ENCODE data around the gene LCA5.
"Not testable (repeated sequence)": the region's sequence is repeated elsewhere in the genome, so short reads cannot be mapped to it uniquely, and the experiment has no call there.

The LCA5 gene

GRCh38 chr6:79536585-79536953 lies 661 bp downstream of the LCA5 start:
- DNase-seq: no peak

GRCh38 chr6:79529567-79529966 lies 7.7 kb downstream of the LCA5 start:
- DNase-seq: not testable (repeated sequence)

GRCh38 chr6:79526897-79527296 lies 10.3 kb downstream of the LCA5 start:
- DNase-seq: no peak

GRCh38 chr6:79525272-79526100 lies 11.7 kb downstream of the LCA5 start:
- DNase-seq: no peak

- DNase-seq: no peak
Observed at GRCh38 chr6:79524065-79524464, 13.2 kb downstream of the LCA5 start.

- DNase-seq: no peak
Observed at GRCh38 chr6:79522609-79523008, 14.6 kb downstream of the LCA5 start.

- DNase-seq: no peak
Observed at GRCh38 chr6:79520534-79520933, 16.7 kb downstream of the LCA5 start.

GRCh38 chr6:79518842-79519241 lies 18.4 kb downstream of the LCA5 start:
- DNase-seq: no peak

- DNase-seq: no peak
Observed at GRCh38 chr6:79515436-79515835, 21.8 kb downstream of the LCA5 start.

GRCh38 chr6:79513111-79513510 lies 24.1 kb downstream of the LCA5 start:
- DNase-seq: no peak

- no peak for DNase-seq
Observed at GRCh38 chr6:79512014-79512413, 25.2 kb downstream of the LCA5 start.

- no peak for DNase-seq
Observed at GRCh38 chr6:79510707-79511106, 26.5 kb downstream of the LCA5 start.

- DNase-seq: no peak
Observed at GRCh38 chr6:79506251-79506650, 31.0 kb downstream of the LCA5 start.

GRCh38 chr6:79504372-79504771 lies 32.9 kb downstream of the LCA5 start:
- no peak for DNase-seq

- DNase-seq: no peak
Observed at GRCh38 chr6:79498842-79499241, 38.4 kb downstream of the LCA5 start.

GRCh38 chr6:79495246-79495645 lies 42.0 kb downstream of the LCA5 start:
- no peak for DNase-seq

GRCh38 chr6:79494841-79495240 lies 42.4 kb downstream of the LCA5 start:
- no peak for DNase-seq

- DNase-seq: no peak
Observed at GRCh38 chr6:79470728-79471127, 66.5 kb downstream of the LCA5 start.

GRCh38 chr6:79469376-79470246 lies 67.6 kb downstream of the LCA5 start:
- DNase-seq: no peak

GRCh38 chr6:79468587-79468986 lies 68.6 kb downstream of the LCA5 start:
- no peak for DNase-seq

- no peak for DNase-seq
Observed at GRCh38 chr6:79468116-79468515, 69.1 kb downstream of the LCA5 start.

- DNase-seq: no peak
Observed at GRCh38 chr6:79467716-79468115, 69.5 kb downstream of the LCA5 start.

- no peak for DNase-seq
Observed at GRCh38 chr6:79466207-79466834, 70.9 kb downstream of the LCA5 start.

GRCh38 chr6:79465381-79465780 lies 71.8 kb downstream of the LCA5 start:
- DNase-seq: no peak
